HepG2 (cell line): ENCODE results near the gene BLCAP. TPM values are rescaled to one million over a fixed set of nuclear protein-coding genes. Genes with fewer than 3 reads are reported as not detected.
A peak's percentile ranks its signal among the peaks of the same experiment; 100 is the strongest.

Experiments
- ARID5B ChIP-seq: IDR thresholded peaks from 2 replicates; pipeline ENCODE4 v1.4.0; 2020; ENCODE audit warnings: mild to moderate bottlenecking, missing genetic modification reagents
- DNMT3B ChIP-seq: conservative IDR thresholded peaks from 2 replicates; pipeline ENCODE4 v1.6.1; 2016; ENCODE audit warnings: missing biosample characterization, control low read depth
- KDM2A ChIP-seq: sonication (generic); formaldehyde crosslinking; IDR thresholded peaks from 2 replicates; pipeline ENCODE4 v1.4.0; 2020; ENCODE audit warnings: low read depth, missing genetic modification reagents, borderline replicate concordance
- MXI1 ChIP-seq: IDR thresholded peaks from 3 replicates; pipeline ENCODE4 v1.6.1; 2012; ENCODE audit warnings: low read depth, low read length, inconsistent platforms, borderline replicate concordance
- NFIB ChIP-seq: sonication (generic); formaldehyde crosslinking; IDR thresholded peaks from 2 replicates; pipeline ENCODE4 v1.9.0; 2021; ENCODE audit warnings: missing genetic modification reagents, mild to moderate bottlenecking, borderline replicate concordance
- SRF ChIP-seq: IDR thresholded peaks from 2 replicates; pipeline ENCODE4 v1.6.1; 2011; ENCODE audit warnings: mild to moderate bottlenecking, low read depth, low read length, moderate library complexity
- ZNF788 ChIP-seq: sonication (generic); formaldehyde crosslinking; IDR thresholded peaks from 2 replicates; pipeline ENCODE4 v1.5.0; 2020; ENCODE audit warnings: mild to moderate bottlenecking, missing genetic modification reagents, borderline replicate concordance
- polyA plus RNA-seq, 8 experiments: library from polyadenylated mRNA; depleted of rRNA in 3 of 8; stranded (reverse) in 7 of 8; unstranded in 1 of 8; fragments of >200 nt; fragmentation: Illumina TruSeq in 4 of 8; extraction: Trizol in 4 of 8; gene quantifications; 2 replicates each; pipeline versions ENCODE4 v1.2.1 to v1.2.3, GENCODE V29; 2011 to 2016; ENCODE audit warnings: low read depth in 4 of 8, missing spikeins in 1 of 8, mixed read lengths in 1 of 8; ENCODE audit not compliant: insufficient read depth in 1 of 8
- total RNA-seq, 5 experiments: library from RNA; depleted of rRNA; stranded (reverse); fragments of >200 nt; fragmentation: Illumina TruSeq; extraction: Trizol; gene quantifications; 2 replicates each; pipeline ENCODE4 v1.2.3, GENCODE V29; 2016; ENCODE audit warnings: low read depth in 1 of 5
- TF ChIP-seq, protein P1 (sequence below): sonication (generic); formaldehyde crosslinking; conservative IDR thresholded peaks from 2 replicates; pipeline ENCODE4 v1.8.0; 2022; ENCODE audit warnings: low read depth, missing genetic modification reagents
- TF ChIP-seq, protein P2 (sequence below): sonication (generic); formaldehyde crosslinking; IDR thresholded peaks from 2 replicates; pipeline ENCODE4 v1.8.0; 2022; ENCODE audit warnings: missing genetic modification reagents, mild to moderate bottlenecking, moderate library complexity, borderline replicate concordance
- TF ChIP-seq, protein P3 (sequence below): sonication (generic); formaldehyde crosslinking; IDR thresholded peaks from 2 replicates; pipeline ENCODE4 v1.4.0; 2020; ENCODE audit warnings: mild to moderate bottlenecking, missing genetic modification reagents

BLCAP gene
- total and polyA plus RNA-seq, 2 of the 13 experiments (the other 11 are each of a cell fraction or from before 2014, with no cell fraction given) = 52.4 to 86.8 TPM

- TF ChIP-seq, protein P1, sequence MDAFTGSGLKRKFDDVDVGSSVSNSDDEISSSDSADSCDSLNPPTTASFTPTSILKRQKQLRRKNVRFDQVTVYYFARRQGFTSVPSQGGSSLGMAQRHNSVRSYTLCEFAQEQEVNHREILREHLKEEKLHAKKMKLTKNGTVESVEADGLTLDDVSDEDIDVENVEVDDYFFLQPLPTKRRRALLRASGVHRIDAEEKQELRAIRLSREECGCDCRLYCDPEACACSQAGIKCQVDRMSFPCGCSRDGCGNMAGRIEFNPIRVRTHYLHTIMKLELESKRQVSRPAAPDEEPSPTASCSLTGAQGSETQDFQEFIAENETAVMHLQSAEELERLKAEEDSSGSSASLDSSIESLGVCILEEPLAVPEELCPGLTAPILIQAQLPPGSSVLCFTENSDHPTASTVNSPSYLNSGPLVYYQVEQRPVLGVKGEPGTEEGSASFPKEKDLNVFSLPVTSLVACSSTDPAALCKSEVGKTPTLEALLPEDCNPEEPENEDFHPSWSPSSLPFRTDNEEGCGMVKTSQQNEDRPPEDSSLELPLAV = peak; percentile 54; the same call in 1 of the 2 replicates
- TF ChIP-seq ZNF788 = peak; percentile 97
- peak; percentile 86 for TF ChIP-seq MXI1
- no peak for TF ChIP-seq SRF
- TF ChIP-seq, protein P2, sequence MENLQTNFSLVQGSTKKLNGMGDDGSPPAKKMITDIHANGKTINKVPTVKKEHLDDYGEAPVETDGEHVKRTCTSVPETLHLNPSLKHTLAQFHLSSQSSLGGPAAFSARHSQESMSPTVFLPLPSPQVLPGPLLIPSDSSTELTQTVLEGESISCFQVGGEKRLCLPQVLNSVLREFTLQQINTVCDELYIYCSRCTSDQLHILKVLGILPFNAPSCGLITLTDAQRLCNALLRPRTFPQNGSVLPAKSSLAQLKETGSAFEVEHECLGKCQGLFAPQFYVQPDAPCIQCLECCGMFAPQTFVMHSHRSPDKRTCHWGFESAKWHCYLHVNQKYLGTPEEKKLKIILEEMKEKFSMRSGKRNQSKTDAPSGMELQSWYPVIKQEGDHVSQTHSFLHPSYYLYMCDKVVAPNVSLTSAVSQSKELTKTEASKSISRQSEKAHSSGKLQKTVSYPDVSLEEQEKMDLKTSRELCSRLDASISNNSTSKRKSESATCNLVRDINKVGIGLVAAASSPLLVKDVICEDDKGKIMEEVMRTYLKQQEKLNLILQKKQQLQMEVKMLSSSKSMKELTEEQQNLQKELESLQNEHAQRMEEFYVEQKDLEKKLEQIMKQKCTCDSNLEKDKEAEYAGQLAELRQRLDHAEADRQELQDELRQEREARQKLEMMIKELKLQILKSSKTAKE (CRISPR knock-in tag) = peak; percentile 70
- peak; percentile 66 for TF ChIP-seq ARID5B
- TF ChIP-seq, protein P3, sequence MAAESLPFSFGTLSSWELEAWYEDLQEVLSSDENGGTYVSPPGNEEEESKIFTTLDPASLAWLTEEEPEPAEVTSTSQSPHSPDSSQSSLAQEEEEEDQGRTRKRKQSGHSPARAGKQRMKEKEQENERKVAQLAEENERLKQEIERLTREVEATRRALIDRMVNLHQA = peak; percentile 26; the same call in 1 of the 2 replicates
- TF ChIP-seq KDM2A = peak; percentile 94
- no peak; the same call in 1 of the 2 replicates for TF ChIP-seq NFIB
- TF ChIP-seq DNMT3B (CRISPR knock-in tag) = peak; percentile 76; the same call in 1 of the 2 replicates
Observed at GRCh38 chr20:37527638-37528445, at the start of gene BLCAP (continued).
